Gastrocnemius medialis (tissue), 4 donors: ENCODE results near the gene GYPA. TPM values are rescaled to one million over a fixed set of nuclear protein-coding genes. Genes with fewer than 3 reads are reported as not detected.
"Not testable (repeated sequence)": the region's sequence is repeated elsewhere in the genome, so short reads cannot be mapped to it uniquely, and the experiment has no call there.

Source experiments
- ATAC-seq, 2 donors: fragments of 150-250 bp; one replicate each; pipeline ENCODE4 v1.9.1; 2016
- DNase-seq, 2 donors: peaks; one replicate each; pipeline ENCODE4 v3.0.0-alpha.2; 2019
- H3K27ac ChIP-seq, 4 donors: fragments of 200-600 bp; sonication (generic); 1 replicate in 1 of 4; 2 replicates in 3 of 4; pipeline ENCODE4 v1.5.1; 2016 to 2018; ENCODE audit warnings: mild to moderate bottlenecking in 2 of 4, moderate library complexity in 1 of 4
- H3K27me3 ChIP-seq, 3 donors: fragments of 200-600 bp; sonication (generic) in 2 of 3; 1 replicate in 1 of 3; 2 replicates in 2 of 3; pipeline versions ENCODE4 v1.5.1 to v1.6.0; 2016 to 2019; ENCODE audit warnings: mild to moderate bottlenecking in 1 of 3, moderate library complexity in 1 of 3
- H3K36me3 ChIP-seq, 2 donors: fragments of 200-600 bp; sonication (generic) in 1 of 2; one replicate each; pipeline ENCODE4 v1.5.1; 2017 to 2018
- H3K4me1 ChIP-seq, 2 donors: fragments of 200-600 bp; sonication (generic) in 1 of 2; one replicate each; pipeline ENCODE4 v1.5.1; 2016 to 2017; ENCODE audit warnings: mild to moderate bottlenecking in 2 of 2
- H3K4me3 ChIP-seq, 4 donors: fragments of 200-600 bp; sonication (generic) in 3 of 4; 1 replicate in 1 of 4; 2 replicates in 3 of 4; pipeline ENCODE4 v1.5.1; 2016 to 2019; ENCODE audit warnings: mild to moderate bottlenecking in 2 of 4
- H3K9me3 ChIP-seq, 3 donors: fragments of 200-600 bp; sonication (generic) in 2 of 3; 1 replicate in 1 of 3; 2 replicates in 2 of 3; pipeline ENCODE4 v1.5.1; 2016 to 2019
- CTCF ChIP-seq, 5 experiments: fragments of 450-650 bp in 3 of 5; fragments of 200-600 bp in 2 of 5; sonication (generic) in 2 of 5; IDR thresholded peaks in 4 of 5; conservative IDR thresholded peaks in 1 of 5; 1 replicate in 4 of 5; 2 replicates in 1 of 5; pipeline ENCODE4 v1.5.1; 2016 to 2019; ENCODE audit warnings: antibody characterized with exemption in 5 of 5, mild to moderate bottlenecking in 3 of 5, moderate library complexity in 3 of 5
- POLR2A ChIP-seq, 2 donors: fragments of 450-650 bp; IDR thresholded peaks; one replicate each; pipeline ENCODE4 v1.6.1; 2017; ENCODE audit warnings: antibody characterized with exemption in 2 of 2, mild to moderate bottlenecking in 2 of 2, moderate library complexity in 2 of 2
- in situ Hi-C, 4 donors: fragments of 200-750 bp; cut with MboI; loops; one replicate each; pipeline versions ENCODE4 v1.15.0 to v1.8.0; 2017; ENCODE audit warnings: low sequenced_read_pairs in 4 of 4
- intact Hi-C: fragments of 100-400 bp; cut with DNase I; formaldehyde crosslinking; loops from one replicate; pipeline ENCODE4 v1.15.1; 2023; ENCODE audit warnings: low total_unique reads
- total RNA-seq, 4 donors: library from RNA; depleted of rRNA; stranded (reverse); fragments of >200 nt; gene quantifications; one replicate each; pipeline versions ENCODE4 v1.1.0 to v1.2.3, GENCODE V29; 2016

The GYPA gene
- total RNA-seq, 4 donors from 2014 or later = not detected

GRCh38 chr4:144090744-144091143 lies 49.8 kb downstream of the GYPA start:
- no peak overlapping the region for H3K27ac ChIP-seq
- intact Hi-C loops (no loop called here), in situ Hi-C loops (no loop called here)
- no peak for DNase-seq
- TF ChIP-seq CTCF (IDR thresholded peaks at IDR 0.05 in 4 of 5, conservative IDR thresholded peaks at IDR 0.05 in 1 of 5) (no peak), POLR2A (IDR thresholded peaks at IDR 0.05) (no peak)
- ATAC-seq = no peak
- H3K27me3 ChIP-seq = no peaks in the 10 kb centered on the region
- H3K9me3 ChIP-seq = no peaks in the 10 kb centered on the region
- H3K4me3 ChIP-seq = no peak overlapping the region
- H3K4me1 ChIP-seq = no peaks in the 10 kb centered on the region
- H3K36me3 ChIP-seq = no peaks in the 10 kb centered on the region

GRCh38 chr4:144082053-144082452 lies 58.5 kb downstream of the GYPA start:
- in situ Hi-C loops, H3K9me3 ChIP-seq, H3K27ac ChIP-seq, H3K36me3 ChIP-seq, H3K4me3 ChIP-seq, DNase-seq, ATAC-seq, H3K27me3 ChIP-seq, H3K4me1 ChIP-seq, intact Hi-C loops: not testable (repeated sequence)

- H3K36me3 ChIP-seq, H3K9me3 ChIP-seq, ATAC-seq, H3K27ac ChIP-seq, H3K4me3 ChIP-seq, DNase-seq, intact Hi-C loops, H3K27me3 ChIP-seq, in situ Hi-C loops, H3K4me1 ChIP-seq: not testable (repeated sequence)
Observed at GRCh38 chr4:144080135-144080534, 60.4 kb downstream of the GYPA start.

GRCh38 chr4:144078746-144079145 lies 61.8 kb downstream of the GYPA start:
- H3K4me1 ChIP-seq, H3K27me3 ChIP-seq, H3K4me3 ChIP-seq, ATAC-seq, DNase-seq, H3K9me3 ChIP-seq, in situ Hi-C loops, H3K36me3 ChIP-seq, H3K27ac ChIP-seq, intact Hi-C loops: not testable (repeated sequence)

GRCh38 chr4:144061556-144061955 lies 79.0 kb downstream of the GYPA start:
- intact Hi-C loops, H3K4me3 ChIP-seq, ATAC-seq: not testable (repeated sequence)

GRCh38 chr4:144060234-144060859 lies 80.2 kb downstream of the GYPA start:
- H3K27ac ChIP-seq, intact Hi-C loops, H3K4me1 ChIP-seq, H3K4me3 ChIP-seq, DNase-seq, H3K36me3 ChIP-seq, H3K9me3 ChIP-seq, ATAC-seq, in situ Hi-C loops, H3K27me3 ChIP-seq: not testable (repeated sequence)

More at GRCh38 chr4:144061556-144061955, 79.0 kb downstream of the GYPA start:
- DNase-seq, H3K4me1 ChIP-seq, in situ Hi-C loops, H3K27ac ChIP-seq, H3K36me3 ChIP-seq, H3K27me3 ChIP-seq, H3K9me3 ChIP-seq: not testable (repeated sequence)

Other genes with a start within 250 kb of the GYPA start
- under 1 TPM in 1 of 4 donors, not detected in 3; 0.25 TPM for gene GYPE, start 235.2 kb downstream of the GYPA start, total RNA-seq
- not detected for gene GYPB, start 121.3 kb downstream of the GYPA start, total RNA-seq